PC-3 (cell line): ENCODE results near the gene TMEM141.

ENCODE experiments used
- CTCF ChIP-seq: fragments of 300-600 bp; sonication (generic); conservative IDR thresholded peaks from 2 replicates; pipeline ENCODE4 v1.5.1; 2017; ENCODE audit warnings: antibody characterized with exemption, low read depth, mild to moderate bottlenecking, low read length
- EZH2 ChIP-seq: fragments of 300-600 bp; sonication (generic); IDR thresholded peaks from one replicate; pipeline ENCODE4 v1.6.1; 2017; ENCODE audit warnings: antibody characterized with exemption, mild to moderate bottlenecking, low read length; ENCODE audit not compliant: unreplicated experiment
- EZH2phosphoT487 ChIP-seq: fragments of 300-600 bp; sonication (generic); IDR thresholded peaks from 2 replicates; pipeline ENCODE4 v1.6.1; 2018; ENCODE audit warnings: mild to moderate bottlenecking, antibody characterized with exemption, low read length, borderline replicate concordance

- TF ChIP-seq CTCF (no peak), EZH2 (no peak), EZH2phosphoT487 (no peak)
Observed at GRCh38 chr9:136792321-136793085, 1.4 kb downstream of the TMEM141 start.
